ENCODE data around the gene GGT1. TPM values are rescaled to one million over a fixed set of nuclear protein-coding genes. Genes with fewer than 3 reads are reported as not detected.
"Not testable (repeated sequence)": the region's sequence is repeated elsewhere in the genome, so short reads cannot be mapped to it uniquely, and the experiment has no call there.

The GGT1 gene
- total and polyA plus RNA-seq, 2 donors (not counting 3 experiments of a cell fraction or from before 2014, with no cell fraction given) = 1.8 to 2.0 TPM

DNA sequence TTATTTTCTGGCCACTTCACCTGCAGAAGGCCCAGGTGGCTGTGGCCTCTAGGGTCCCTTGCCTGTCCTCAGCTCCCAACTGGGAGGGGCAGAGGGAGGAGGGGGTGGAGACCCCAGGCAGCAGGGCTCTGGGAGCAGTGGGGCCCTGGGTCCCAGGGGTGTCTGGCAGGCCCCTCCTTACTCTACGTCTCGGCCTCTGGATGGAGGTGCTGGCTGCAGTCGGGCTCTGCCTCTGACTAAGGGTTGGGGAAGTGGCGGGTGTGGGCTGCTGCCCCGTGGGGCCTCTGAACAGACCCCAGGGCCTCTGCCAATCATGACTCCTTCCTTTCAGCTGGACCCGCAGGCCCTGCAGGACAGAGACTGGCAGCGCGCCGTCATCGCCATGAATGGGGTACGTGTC, 41.4 kb downstream of the GGT1 start:
- intact Hi-C loops (cut with micrococcal nuclease) = not testable (repeated sequence)

DNA sequence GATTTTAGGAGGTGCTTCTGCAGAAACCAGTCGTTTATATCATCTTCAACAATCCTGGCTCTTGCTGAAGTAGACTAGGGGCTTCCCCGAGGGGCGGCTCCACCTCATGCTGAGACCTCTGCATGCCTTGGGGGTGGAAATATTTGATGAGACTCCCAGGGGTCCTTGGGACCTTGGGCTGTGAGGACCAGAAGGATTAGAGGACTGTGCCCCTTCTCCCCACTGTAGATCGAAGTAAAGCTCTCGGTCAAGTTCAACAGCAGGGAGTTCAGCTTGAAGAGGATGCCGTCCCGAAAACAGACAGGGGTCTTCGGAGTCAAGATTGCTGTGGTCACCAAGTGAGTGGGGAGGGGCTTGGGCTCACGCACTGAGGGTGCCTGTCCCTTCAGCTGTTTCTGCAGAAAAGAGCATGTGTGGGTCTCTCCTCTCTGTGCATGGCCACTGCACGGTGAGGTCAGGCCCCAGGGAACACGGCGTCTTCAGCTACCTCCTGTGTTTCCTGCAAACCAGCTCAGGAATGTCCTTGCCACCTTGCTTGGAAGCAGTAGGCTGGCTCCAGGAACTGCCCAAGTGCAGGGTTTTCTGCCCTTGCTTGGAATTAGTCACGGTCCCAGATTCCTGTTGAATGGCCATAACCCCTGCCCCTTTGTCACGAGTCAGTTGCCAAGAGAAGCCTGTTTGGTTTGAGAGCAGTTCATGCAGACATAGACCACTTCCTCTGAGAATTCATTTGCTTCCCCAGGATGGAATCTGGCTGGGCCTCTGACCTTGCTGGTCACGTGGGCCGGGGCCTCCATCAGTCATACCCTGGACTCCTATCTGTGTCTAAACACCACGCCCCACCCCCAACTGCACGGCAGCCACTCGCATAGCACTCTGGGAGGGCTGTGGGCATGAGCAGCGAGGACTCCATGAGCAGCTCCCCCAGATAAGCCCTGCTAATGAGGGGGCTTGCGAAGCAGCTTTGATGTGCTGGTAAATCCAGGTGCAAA, 42.7 kb downstream of the GGT1 start:
- H3K4me3 ChIP-seq (replicated peaks in 1 of 3; ENCODE audit: insufficient read depth in 1 of 3, low read depth in 1 of 3, low read length in 3 of 3); H3K9ac ChIP-seq (replicated peaks; ENCODE audit: extremely low read depth, insufficient read depth, low read length); H3K4me2 ChIP-seq (ENCODE audit: insufficient read depth, low read length); POLR2A ChIA-PET; dilution Hi-C loops (cut with MboI; ENCODE audit: extremely low pct_ligation_motif_present, low sequenced_read_pairs); H3K9me3 ChIP-seq (replicated peaks; ENCODE audit: control insufficient read depth, insufficient read depth, low read length); H3K79me2 ChIP-seq (ENCODE audit: control insufficient read depth, insufficient read depth, low read length); H3K27me3 ChIP-seq (ENCODE audit: control insufficient read depth in 2 of 2, insufficient read depth in 2 of 2, low read length in 2 of 2); DNase-seq (ENCODE audit: low read depth, low spot score); H3K27ac ChIP-seq (ENCODE audit: insufficient read depth, low read depth, low read length); H2AFZ ChIP-seq (ENCODE audit: low read depth, low read length); H4K20me1 ChIP-seq (replicated peaks; ENCODE audit: control insufficient read depth, extremely low read depth, insufficient read depth, low read length); H3K36me3 ChIP-seq (ENCODE audit: control insufficient read depth in 2 of 2, extremely low read depth in 1 of 2, insufficient read depth in 2 of 2, low read length in 2 of 2); H3K4me1 ChIP-seq (ENCODE audit: control insufficient read depth, extremely low read depth, insufficient read depth, low read length); CTCF ChIA-PET; BruUV-seq (replicated peaks); H3K9me1 ChIP-seq (replicated peaks; ENCODE audit: control insufficient read depth, extremely low read depth, insufficient read depth, low read length): not testable (repeated sequence)
- intact Hi-C loops (cut with micrococcal nuclease) = loop anchor here (5.0 kb wide), 1 partner anchor 112 kb away; no protein-coding TSS in a partner anchor
- FAIRE-seq = peak; percentile 94

More for the DNA sequence above, 41.4 kb downstream of the GGT1 start:
- H2AFZ ChIP-seq (ENCODE audit: low read depth, low read length); H3K27me3 ChIP-seq (ENCODE audit: control insufficient read depth in 2 of 2, insufficient read depth in 2 of 2, low read length in 2 of 2); H3K79me2 ChIP-seq (ENCODE audit: control insufficient read depth, insufficient read depth, low read length); H3K4me1 ChIP-seq (ENCODE audit: control insufficient read depth, extremely low read depth, insufficient read depth, low read length); CTCF ChIA-PET; BruUV-seq (replicated peaks); H3K9me1 ChIP-seq (replicated peaks; ENCODE audit: control insufficient read depth, extremely low read depth, insufficient read depth, low read length); H3K27ac ChIP-seq (ENCODE audit: insufficient read depth, low read depth, low read length); H3K9me3 ChIP-seq (replicated peaks; ENCODE audit: control insufficient read depth, insufficient read depth, low read length); FAIRE-seq; H3K36me3 ChIP-seq (ENCODE audit: control insufficient read depth in 2 of 2, extremely low read depth in 1 of 2, insufficient read depth in 2 of 2, low read length in 2 of 2); POLR2A ChIA-PET; H3K9ac ChIP-seq (replicated peaks; ENCODE audit: extremely low read depth, insufficient read depth, low read length); dilution Hi-C loops (cut with MboI; ENCODE audit: extremely low pct_ligation_motif_present, low sequenced_read_pairs); DNase-seq (ENCODE audit: low read depth, low spot score); H3K4me3 ChIP-seq (replicated peaks in 1 of 3; ENCODE audit: insufficient read depth in 1 of 3, low read depth in 1 of 3, low read length in 3 of 3); H3K4me2 ChIP-seq (ENCODE audit: insufficient read depth, low read length); H4K20me1 ChIP-seq (replicated peaks; ENCODE audit: control insufficient read depth, extremely low read depth, insufficient read depth, low read length): not testable (repeated sequence)

DNA sequence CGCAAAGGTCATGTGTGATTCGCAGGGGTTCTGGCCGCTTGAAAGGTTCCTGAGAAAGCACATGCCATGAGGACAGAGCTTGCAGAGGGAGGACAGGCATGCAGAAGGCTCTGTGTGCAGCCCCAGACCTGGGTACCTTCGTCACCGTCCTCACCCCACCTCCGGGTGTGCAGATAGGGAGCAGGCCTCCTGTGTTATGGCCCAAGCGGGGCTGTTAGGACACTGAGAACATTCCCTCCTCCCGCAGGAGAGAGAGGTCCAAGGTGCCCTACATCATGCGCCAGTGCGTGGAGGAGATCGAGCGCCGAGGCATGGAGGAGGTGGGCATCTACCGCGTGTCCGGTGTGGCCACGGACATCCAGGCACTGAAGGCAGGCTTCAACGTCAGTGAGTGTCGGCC, 43.8 kb downstream of the GGT1 start:
- FAIRE-seq; DNase-seq (ENCODE audit: low read depth, low spot score); CTCF ChIA-PET; H3K27me3 ChIP-seq (ENCODE audit: control insufficient read depth in 2 of 2, insufficient read depth in 2 of 2, low read length in 2 of 2); H4K20me1 ChIP-seq (replicated peaks; ENCODE audit: control insufficient read depth, extremely low read depth, insufficient read depth, low read length); H3K4me2 ChIP-seq (ENCODE audit: insufficient read depth, low read length); H3K27ac ChIP-seq (ENCODE audit: insufficient read depth, low read depth, low read length); POLR2A ChIA-PET; H3K9me1 ChIP-seq (replicated peaks; ENCODE audit: control insufficient read depth, extremely low read depth, insufficient read depth, low read length); dilution Hi-C loops (cut with MboI; ENCODE audit: extremely low pct_ligation_motif_present, low sequenced_read_pairs); H3K4me3 ChIP-seq (replicated peaks in 1 of 3; ENCODE audit: insufficient read depth in 1 of 3, low read depth in 1 of 3, low read length in 3 of 3); H3K9ac ChIP-seq (replicated peaks; ENCODE audit: extremely low read depth, insufficient read depth, low read length); BruUV-seq (replicated peaks); H3K36me3 ChIP-seq (ENCODE audit: control insufficient read depth in 2 of 2, extremely low read depth in 1 of 2, insufficient read depth in 2 of 2, low read length in 2 of 2); H3K79me2 ChIP-seq (ENCODE audit: control insufficient read depth, insufficient read depth, low read length); H3K9me3 ChIP-seq (replicated peaks; ENCODE audit: control insufficient read depth, insufficient read depth, low read length); H3K4me1 ChIP-seq (ENCODE audit: control insufficient read depth, extremely low read depth, insufficient read depth, low read length); H2AFZ ChIP-seq (ENCODE audit: low read depth, low read length): not testable (repeated sequence)
- intact Hi-C loops (cut with micrococcal nuclease) = loop anchor here (5.0 kb wide), 1 partner anchor 111 kb away; no protein-coding TSS in a partner anchor

DNA sequence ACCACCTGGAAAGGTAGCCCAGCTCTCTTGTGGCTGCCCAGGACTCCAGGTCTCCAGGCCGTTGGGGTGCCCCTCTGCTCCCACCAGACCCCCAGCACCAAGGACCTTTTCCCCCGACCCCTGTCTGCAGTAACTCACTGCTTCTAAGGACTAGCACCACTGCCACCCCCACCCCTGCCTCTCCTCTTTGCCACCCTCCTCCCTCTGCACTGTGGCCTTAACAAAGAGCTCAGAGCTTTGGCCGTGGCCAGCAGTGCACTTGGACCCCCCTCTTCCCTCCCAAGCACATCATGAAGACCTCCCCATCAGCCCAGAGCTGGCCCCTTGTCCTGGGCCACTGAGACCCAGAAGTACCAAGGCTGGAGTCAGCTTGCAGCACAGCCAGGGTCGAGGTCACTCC, 46.4 kb downstream of the GGT1 start:
- H3K36me3 ChIP-seq (ENCODE audit: control insufficient read depth in 2 of 2, extremely low read depth in 1 of 2, insufficient read depth in 2 of 2, low read length in 2 of 2); FAIRE-seq; BruUV-seq (replicated peaks); H3K4me2 ChIP-seq (ENCODE audit: insufficient read depth, low read length); DNase-seq (ENCODE audit: low read depth, low spot score); H4K20me1 ChIP-seq (replicated peaks; ENCODE audit: control insufficient read depth, extremely low read depth, insufficient read depth, low read length); H3K4me1 ChIP-seq (ENCODE audit: control insufficient read depth, extremely low read depth, insufficient read depth, low read length); POLR2A ChIA-PET; H3K79me2 ChIP-seq (ENCODE audit: control insufficient read depth, insufficient read depth, low read length); H3K9me3 ChIP-seq (replicated peaks; ENCODE audit: control insufficient read depth, insufficient read depth, low read length); H3K4me3 ChIP-seq (replicated peaks in 1 of 3; ENCODE audit: insufficient read depth in 1 of 3, low read depth in 1 of 3, low read length in 3 of 3); H3K27ac ChIP-seq (ENCODE audit: insufficient read depth, low read depth, low read length); dilution Hi-C loops (cut with MboI; ENCODE audit: extremely low pct_ligation_motif_present, low sequenced_read_pairs); H3K9me1 ChIP-seq (replicated peaks; ENCODE audit: control insufficient read depth, extremely low read depth, insufficient read depth, low read length); H2AFZ ChIP-seq (ENCODE audit: low read depth, low read length); H3K27me3 ChIP-seq (ENCODE audit: control insufficient read depth in 2 of 2, insufficient read depth in 2 of 2, low read length in 2 of 2); H3K9ac ChIP-seq (replicated peaks; ENCODE audit: extremely low read depth, insufficient read depth, low read length): not testable (repeated sequence)
- CTCF ChIA-PET = interaction anchor here (1.3 to 1.4 kb wide), 2 partner anchors 123 to 201 kb away, joined by 3 to 5 read pairs; no protein-coding TSS in a partner anchor
- intact Hi-C loops (cut with micrococcal nuclease) = loop anchor here (5.0 kb wide), 1 partner anchor 108 kb away; no protein-coding TSS in a partner anchor
